HG02678 (cell line): ENCODE data around the gene GYPC.
"Not testable (repeated sequence)": the region's sequence is repeated elsewhere in the genome, so short reads cannot be mapped to it uniquely, and the experiment has no call there.

ENCODE experiments used
- ATAC-seq: cut with Tn5 transposase; IDR thresholded peaks from one replicate; pipeline ENCODE4 v1.9.1; 2021; ENCODE audit warnings: mild to moderate bottlenecking, moderate library complexity; ENCODE audit not compliant: unreplicated experiment

The GYPC gene

DNA sequence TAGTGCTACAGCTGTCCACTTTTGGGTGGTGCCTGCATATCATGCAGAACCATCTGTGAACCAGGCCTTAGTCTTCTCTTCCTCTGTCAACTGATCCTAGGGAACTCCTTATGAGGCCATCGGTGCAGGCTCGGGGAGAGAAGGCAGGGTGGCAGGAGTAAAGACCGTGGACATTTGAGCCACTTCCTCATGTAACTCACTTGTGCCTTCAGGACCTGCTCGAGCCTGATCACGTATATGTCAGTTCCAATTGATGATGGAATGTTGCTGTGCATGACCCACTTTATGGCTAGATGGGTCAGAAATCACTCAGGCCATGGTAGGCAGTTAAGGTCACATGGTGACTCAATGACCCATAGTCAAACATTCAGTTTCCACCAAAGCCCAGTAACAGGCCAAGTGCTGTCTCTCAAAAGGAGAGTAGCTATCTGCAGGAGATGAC lies 7.6 kb upstream of the GYPC start:
- ATAC-seq = not testable (repeated sequence)

GRCh38 chr2:126649101-126649500 lies 6.9 kb upstream of the GYPC start:
- no peak for ATAC-seq

- ATAC-seq = no peak
Observed at GRCh38 chr2:126650994-126651393, 5.0 kb upstream of the GYPC start.

DNA sequence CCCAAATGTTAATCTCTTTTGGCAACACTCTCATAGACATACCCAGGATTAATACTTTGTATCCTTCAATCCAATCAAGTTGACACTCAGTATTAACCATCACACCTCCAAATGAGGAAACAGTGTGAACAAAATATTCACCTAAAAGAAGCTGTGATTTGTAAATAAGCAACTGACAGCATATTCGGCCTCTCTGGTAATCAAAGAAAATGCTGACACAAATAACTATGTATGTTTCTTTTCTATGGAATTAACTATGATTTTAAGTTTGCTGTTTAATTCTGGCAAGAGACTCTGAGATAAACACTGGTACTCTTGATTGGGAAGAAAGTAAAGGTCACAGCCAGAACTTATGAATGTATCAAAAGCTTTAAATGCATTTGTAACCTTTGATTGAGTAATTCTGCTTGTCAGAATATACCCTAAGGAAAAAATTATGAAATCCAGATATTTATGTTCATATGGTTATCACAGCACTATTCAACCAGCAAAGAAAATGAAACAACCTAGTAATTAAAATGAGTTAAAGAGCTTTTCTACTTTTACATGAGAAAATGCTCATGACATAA lies 3.6 kb upstream of the GYPC start:
- no peak for ATAC-seq

DNA sequence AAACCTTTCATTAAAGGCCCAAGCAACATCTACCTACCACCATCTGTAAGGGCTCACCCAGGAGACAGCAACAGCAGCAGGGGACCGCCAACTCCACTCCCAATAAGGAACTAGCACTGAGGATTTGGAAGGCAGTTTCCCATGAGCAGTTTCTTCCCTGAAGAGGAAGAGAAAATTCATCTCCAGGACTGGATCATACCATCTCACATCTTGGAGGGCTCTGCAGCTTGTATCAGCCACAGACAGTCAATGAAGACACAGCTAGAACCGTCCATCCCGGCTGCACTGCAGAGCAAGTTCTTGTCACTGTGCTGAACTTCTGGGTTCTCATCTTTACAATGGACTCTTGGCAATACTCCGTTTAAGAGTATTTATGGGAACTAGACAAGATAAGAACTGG lies 2.8 kb upstream of the GYPC start:
- ATAC-seq = no peak

DNA sequence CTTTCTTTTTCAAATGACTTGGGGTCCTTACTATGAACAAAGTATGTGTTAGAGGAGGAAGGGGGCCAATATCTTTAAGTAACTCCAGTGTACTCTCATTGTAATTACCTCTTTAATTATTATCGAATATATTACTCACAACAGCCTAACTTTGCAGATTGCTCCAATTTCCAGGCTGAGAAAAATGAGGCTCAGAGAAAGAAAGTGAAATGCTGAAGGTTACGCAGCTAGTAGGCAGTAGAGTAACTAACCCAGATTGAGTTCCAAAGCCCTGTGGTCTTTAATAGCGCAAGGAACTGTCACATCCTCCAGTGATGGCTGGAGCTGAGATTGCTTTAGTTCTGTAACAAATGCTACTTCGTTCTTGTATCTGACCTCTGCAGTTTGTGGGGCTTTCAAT lies 2.2 kb upstream of the GYPC start:
- no peak for ATAC-seq

DNA sequence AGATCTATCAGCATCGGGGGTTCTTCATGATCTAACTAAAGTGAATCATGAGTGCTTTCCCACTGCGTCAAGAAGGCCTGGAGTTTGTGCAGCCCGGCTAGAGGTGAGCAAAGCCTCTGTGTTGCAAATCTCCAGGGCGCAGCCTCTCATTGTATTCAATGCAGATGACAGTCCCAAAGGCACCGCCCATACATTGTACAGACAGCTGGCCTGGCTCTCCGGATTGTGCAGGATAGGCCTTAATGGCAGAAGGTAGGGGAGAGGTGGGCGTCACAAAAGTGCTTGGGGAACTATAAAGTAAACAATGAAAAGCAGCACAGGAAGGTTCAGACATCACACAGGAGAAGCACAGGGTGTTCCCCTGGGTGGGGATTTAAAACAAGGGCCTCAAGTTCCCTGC lies 907 bp upstream of the GYPC start:
- ATAC-seq = no peak

GRCh38 chr2:126656431-126657147 lies 631 bp downstream of the GYPC start:
- ATAC-seq = peak; percentile 28

DNA sequence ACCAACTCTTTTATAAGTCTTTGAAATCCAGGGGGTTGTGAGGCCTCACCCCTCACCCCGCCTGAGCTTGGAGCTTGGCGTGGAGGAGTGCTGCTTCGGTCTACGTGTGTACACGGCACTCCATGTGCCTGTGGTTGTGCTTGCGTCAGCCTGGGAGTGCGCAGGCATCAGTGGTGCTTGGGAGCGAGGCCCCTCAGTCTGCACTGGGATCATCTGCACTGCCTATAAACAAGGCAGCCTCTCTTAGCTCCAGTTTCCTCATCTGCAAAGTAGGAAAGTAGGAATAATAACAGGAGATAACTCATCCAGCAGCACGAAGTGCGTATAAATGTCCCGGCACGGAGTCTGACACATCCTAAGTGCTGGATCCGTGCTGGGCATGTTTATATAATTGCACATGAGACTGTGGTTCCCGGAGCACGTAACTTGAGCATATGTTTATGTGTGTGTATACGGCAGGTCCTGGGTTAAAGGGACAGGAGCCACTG lies 1.2 kb downstream of the GYPC start:
- peak; percentile 0 for ATAC-seq

GRCh38 chr2:126657636-126658318 lies 1.8 kb downstream of the GYPC start:
- peak; percentile 68 for ATAC-seq

DNA sequence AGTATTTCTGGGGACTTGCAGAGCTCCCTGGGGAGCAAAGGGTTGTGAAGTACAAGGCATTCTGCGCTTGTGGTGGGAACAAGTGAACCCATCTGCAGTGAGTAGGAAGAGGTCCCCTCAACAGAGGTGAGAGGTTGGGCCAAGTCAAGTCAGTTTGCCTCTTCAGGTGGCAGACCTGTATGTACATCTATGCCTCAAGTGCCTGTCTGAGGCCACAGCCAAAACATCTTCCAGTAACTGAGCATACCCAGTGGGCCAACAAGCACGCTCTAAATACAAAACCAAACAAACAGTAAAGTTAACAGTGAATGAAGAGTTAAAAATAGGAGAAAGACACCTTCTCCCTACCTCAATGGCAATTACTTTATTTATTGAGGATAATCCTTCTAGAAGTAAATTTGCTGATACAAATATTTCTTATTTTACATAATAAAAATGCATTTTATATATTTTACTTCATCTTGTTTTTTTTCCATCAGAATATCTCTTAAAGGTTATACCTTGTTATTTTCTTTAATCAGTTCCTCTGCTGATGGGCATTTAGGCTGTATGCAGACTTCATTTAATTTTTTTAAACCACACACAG lies 2.5 kb downstream of the GYPC start:
- ATAC-seq = peak; percentile 1

DNA sequence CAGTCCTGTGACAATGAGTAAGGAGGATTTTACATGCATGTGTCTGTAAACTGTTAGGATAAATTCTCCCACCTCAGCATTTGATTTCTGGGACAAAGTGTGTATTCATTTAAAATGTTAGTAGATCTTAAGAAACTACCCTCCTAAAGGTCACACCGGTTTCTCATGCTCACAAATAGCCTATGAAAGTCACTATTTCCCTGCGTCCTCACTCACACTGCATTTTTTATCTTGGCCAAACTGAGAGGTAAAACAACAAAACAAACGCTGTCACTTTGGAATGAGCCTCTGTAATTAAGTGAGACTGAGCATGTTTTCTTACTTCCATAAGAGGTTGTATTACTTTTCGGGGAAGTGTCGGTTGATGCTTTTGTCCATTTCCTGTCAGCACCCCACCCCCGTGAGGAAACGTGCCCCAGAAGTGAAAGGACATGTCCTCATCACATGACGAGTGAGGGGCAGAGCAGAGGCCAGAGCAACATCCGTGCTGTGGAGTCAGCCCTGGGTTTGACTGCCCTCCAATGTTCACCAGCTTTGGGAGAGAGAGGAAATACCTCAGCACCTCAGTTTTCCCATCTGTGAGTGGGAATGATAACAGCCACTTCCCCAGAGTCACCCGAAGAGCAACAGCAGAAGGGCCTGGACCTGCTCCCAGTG lies 3.1 kb downstream of the GYPC start:
- peak; percentile 42 for ATAC-seq

- ATAC-seq = no peak
Observed at GRCh38 chr2:126659562-126660467, 3.9 kb downstream of the GYPC start.

DNA sequence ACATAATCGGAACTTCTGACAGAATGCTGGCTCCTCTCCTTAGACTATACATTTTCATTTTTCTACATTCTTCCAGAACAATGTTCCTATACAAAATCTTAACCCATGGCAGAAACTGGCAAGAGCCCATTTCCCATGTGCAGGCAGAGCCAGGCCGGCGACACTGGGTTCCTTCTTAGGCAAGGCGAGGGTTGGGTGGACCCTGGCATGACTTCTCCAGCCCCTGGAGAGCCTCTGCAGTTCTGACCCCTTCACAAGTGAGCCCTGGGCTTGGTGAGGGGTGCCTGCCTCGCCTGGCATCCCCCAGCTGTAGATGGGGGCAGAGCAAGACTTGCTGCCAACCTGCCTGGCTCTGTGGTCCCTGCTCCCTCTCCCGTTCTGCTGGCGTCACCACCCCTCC lies 5.0 kb downstream of the GYPC start:
- ATAC-seq = no peak

- no peak for ATAC-seq
Observed at GRCh38 chr2:126661702-126662500, 5.9 kb downstream of the GYPC start.

GRCh38 chr2:126662621-126663020 lies 6.7 kb downstream of the GYPC start:
- ATAC-seq = no peak

DNA sequence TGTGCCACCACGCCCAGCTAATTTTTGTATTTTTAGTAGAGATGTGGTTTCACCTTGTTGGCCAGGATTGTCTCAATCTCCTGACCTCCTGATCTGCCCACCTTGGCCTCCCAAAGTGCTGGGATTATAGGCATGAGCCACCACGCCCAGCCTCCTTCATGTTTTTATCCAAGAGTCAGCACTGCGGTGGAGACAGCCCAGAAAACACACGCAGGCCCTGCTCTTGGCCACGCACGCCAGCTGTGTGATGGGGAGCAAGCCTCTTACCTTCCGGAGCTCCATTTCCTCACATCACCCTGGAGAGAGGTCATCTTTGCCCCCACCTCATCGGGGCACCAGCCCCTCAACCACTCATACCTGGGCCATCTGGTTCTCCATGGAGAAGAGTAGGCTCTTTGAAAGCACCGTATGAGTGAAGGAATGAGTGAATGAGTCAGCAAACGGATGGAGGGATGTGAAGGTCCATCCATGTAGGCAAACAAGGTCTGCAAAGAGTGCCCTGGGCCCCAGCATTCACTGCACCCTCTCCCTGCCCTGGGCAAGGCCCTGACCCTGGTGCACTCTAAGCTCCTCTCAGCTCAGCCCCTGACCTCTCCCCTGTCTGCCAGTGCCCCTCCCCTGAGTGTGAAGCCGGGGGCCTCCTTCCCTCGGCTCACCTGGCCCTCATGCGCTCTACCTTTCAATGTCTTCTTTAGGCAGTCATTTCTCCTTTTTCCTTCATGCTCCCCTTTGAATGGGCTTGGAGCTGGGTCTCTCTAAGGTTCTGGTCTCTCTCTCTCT lies 7.4 kb downstream of the GYPC start:
- no peak for ATAC-seq

GRCh38 chr2:126664234-126664633 lies 8.3 kb downstream of the GYPC start:
- ATAC-seq = peak; percentile 73

GRCh38 chr2:126664639-126665038 lies 8.7 kb downstream of the GYPC start:
- peak; percentile 42 for ATAC-seq
